HG03060 (cell line): Measurements from ENCODE around the gene TAF11L11.
"Not testable (repeated sequence)": the region's sequence is repeated elsewhere in the genome, so short reads cannot be mapped to it uniquely, and the experiment has no call there.

ENCODE experiments used
- ATAC-seq: cut with Tn5 transposase; IDR thresholded peaks from one replicate; pipeline ENCODE4 v1.9.1; 2021; ENCODE audit warnings: low read depth, moderate number of reproducible peaks; ENCODE audit not compliant: unreplicated experiment

TAF11L11 gene

DNA sequence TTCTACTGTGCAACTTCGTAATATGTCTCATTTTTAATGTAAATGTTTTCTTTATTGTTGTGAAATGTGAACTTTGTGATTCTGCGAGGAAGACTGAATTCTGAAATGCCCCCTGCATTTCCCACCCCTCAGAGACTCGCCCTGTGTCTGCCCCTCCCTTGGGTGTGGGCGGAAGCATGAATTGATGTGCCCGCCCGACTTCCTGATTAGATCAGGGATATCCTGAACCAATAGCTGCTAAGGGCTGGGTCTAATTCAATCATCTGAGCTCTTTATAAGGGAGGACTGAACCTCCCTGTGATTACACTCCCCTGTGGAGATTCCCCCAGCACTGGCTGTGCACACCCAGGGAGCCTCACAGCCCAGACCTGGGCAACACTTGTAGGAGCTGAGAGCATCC is at the start of gene TAF11L11:
Gene TAF11L11 (plus strand): TSS at position 304 of the 400 bp plus-strand sequence.
- not testable (repeated sequence) for ATAC-seq

DNA sequence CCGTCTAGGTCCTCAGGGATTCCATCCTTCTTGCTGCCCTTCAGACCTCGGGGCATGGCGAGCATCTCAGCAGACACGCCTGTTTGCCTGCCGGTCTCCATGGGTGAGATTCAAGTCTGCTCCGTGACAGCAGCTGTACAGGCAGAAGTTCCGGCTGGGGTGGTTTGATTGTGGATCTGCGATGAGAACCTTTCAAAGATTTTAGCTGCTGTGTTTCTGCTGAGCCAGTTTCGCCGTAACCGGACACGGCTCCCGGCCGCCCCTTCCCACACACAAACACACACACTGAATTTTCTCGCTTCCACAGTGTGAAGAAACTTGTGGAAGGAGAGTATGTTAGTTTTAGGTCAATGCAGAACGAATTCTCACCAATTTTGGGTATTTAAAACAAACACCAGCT is 18.3 kb upstream of the TAF11L11 start, which contains the start of gene TAF11L7:
Gene TAF11L7 (minus strand): TSS at position 101 of the 400 bp plus-strand sequence.
- ATAC-seq, result not testable (repeated sequence)

GRCh38 chr5:17590860-17591259 is 13.1 kb upstream of the TAF11L11 start, which contains the start of gene TAF11L8:
Gene TAF11L8 (minus strand): TSS chr5:17590960.
- not testable (repeated sequence) for ATAC-seq

GRCh38 chr5:17594255-17594654 is 9.7 kb upstream of the TAF11L11 start, which contains the start of gene TAF11L9:
Gene TAF11L9 (minus strand): TSS chr5:17594394.
- not testable (repeated sequence) for ATAC-seq

GRCh38 chr5:17597728-17598127 is 6.3 kb upstream of the TAF11L11 start, which contains the start of gene TAF11L10:
Gene TAF11L10 (minus strand): TSS chr5:17597828.
- not testable (repeated sequence) for ATAC-seq

DNA sequence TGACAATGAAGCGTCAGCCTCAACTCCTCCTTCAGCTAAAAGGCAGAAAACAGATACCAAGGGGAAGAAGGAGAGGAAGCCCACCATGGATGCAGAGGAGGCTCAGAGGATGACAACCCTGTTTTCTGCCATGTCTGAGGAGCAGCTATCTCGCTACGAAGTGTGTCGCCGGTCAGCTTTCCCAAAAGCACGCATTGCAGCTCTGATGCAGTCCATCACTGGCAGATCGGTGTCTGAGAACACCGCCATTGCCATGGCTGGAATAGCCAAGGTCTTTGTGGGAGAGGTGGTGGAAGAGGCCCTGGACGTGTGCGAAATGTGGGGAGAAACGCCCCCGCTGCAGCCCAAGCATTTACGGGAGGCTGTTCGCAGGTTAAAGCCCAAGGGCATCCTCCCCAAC is 968 bp downstream of the TAF11L11 start:
- no peak for ATAC-seq

DNA sequence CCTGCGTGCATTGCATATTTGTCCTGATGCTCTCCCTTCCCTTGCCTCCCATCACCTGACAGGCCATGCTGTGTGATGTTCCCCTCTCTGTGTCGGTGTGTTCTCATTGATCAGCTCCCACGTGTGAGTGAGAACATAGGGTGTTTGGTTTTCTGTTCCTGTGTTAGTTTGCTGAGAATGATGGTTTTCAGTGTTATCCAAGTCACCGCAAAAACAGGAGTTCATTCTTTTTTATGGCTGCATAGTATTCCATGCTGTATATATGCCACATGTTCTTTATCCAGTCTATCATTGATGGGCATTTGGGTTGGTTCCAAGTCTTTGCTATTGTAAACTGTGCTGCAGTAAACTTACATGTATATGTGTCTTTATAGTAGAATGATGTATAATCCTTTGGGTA is 3.5 kb downstream of the TAF11L11 start:
- not testable (repeated sequence) for ATAC-seq

GRCh38 chr5:17610092-17610491 is 6.1 kb downstream of the TAF11L11 start, which contains the start of gene TAF11L12:
Gene TAF11L12 (plus strand): TSS chr5:17610392.
- ATAC-seq, result not testable (repeated sequence)

GRCh38 chr5:17614872-17615605 is 11.1 kb downstream of the TAF11L11 start:
- ATAC-seq, result no peak

DNA sequence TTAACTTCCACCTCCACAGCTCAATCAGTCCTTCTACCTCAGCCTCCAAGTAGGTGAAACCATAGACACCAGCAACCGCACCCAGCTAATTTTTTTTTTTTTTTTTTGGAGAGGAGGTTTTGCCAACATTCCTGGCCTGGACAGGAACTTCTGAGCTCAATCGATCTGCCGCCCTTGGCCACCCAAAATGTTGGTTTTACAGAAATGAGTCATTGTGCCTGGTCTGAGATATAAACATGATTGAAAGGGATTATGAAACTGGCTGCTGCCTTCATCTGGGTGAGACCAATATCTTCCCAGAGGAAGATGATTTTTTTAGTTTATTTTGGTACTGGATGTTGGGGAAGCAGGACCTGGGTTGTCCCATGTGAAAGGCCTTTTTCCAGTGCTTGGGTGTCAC is 15.4 kb downstream of the TAF11L11 start:
- ATAC-seq, result no peak

GRCh38 chr5:17620627-17621026 is 16.6 kb downstream of the TAF11L11 start:
- no peak for ATAC-seq

DNA sequence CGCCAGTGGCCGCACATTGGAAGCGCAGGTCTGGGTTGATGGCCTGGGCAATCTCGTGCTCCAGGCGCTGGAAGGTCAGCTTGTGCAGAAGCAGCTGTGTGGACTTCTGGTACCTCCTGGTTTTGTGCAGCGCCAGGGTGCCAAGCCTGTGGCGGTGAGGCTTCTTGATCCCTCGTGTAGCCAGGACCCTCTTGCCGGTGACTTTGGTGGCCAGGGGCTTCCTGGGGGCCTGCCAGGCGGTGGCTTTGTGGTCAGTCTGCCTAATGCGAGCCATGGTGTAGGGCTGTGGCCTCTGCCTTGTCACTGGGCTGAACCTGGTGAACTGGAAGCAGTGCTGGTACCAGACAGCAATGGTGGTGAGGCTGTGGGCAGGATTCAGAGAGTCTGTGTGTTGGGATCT is 21.7 kb downstream of the TAF11L11 start:
- ATAC-seq, result no peak

DNA sequence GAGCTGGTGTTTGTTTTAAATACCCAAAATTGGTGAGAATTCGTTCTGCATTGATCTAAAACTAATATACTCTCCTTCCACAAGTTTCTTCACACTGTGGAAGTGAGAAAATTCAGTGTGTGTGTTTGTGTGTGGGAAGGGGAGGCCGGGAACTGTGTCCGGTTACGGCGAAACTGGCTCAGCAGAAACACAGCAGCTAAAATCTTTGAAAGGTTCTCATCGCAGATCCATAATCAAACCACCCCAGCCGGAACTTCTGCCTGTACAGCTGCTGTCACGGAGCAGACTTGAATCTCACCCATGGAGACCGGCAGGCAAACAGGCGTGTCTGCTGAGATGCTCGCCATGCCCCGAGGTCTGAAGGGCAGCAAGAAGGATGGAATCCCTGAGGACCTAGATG is 27.8 kb downstream of the TAF11L11 start, which contains the start of gene TAF11L13:
Gene TAF11L13 (plus strand): TSS at position 301 of the 400 bp plus-strand sequence.
- not testable (repeated sequence) for ATAC-seq

DNA sequence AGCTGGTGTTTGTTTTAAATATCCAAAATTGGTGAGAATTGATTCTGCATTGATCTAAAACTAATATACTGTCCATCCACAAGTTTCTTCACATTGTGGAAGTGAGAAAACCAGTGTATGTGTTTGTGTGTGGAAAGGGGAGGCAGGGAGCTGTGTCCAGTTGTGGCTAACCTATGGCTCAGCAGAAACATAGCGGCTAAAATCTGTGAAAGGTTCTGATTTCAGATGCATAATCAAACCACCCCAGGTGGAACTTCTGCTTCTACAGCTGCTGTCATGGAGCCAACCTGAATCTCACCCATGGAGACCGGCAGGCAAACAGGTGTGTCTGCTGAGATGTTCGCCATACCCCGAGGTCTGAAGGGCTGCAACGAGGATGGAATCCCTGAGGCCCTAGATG is 30.2 kb downstream of the TAF11L11 start, which contains the start of gene TAF11L14:
Gene TAF11L14 (plus strand): TSS at position 301 of the 400 bp plus-strand sequence.
- no peak for ATAC-seq

DNA sequence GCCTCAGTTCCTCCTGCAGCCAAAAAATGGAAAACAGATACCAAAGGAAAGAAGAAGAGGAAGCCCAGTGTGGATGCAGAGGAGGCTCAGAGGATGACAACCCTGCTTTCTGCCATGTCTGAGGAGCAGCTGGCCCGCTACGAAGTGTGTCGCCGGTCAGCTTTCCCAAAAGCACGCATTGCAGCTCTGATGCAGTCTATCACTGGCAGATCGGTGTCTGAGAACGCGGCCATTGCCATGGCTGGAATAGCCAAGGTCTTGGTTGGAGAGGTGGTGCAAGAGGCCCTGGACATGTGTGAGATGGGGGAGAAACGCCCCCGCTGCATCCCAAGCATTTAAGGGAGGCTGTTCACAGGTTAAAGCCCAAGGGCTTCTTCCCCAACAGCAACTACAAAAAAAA is 45.2 kb downstream of the TAF11L11 start:
- not testable (repeated sequence) for ATAC-seq

GRCh38 chr5:17655201-17655759 is 51.3 kb downstream of the TAF11L11 start:
- not testable (repeated sequence) for ATAC-seq
